OCI-M1 (cell line): Measurements from ENCODE around the gene COX7B.
A peak's percentile ranks its signal among the peaks of the same experiment; 100 is the strongest.
"Not testable (repeated sequence)": the region's sequence is repeated elsewhere in the genome, so short reads cannot be mapped to it uniquely, and the experiment has no call there.

ENCODE experiments used
- DNase-seq: peaks from one replicate; lab custom pipeline; 2025; lab: John Stamatoyannopoulos, UW

Gene COX7B

GRCh38 chrX:77899081-77899828 lies at the start of gene COX7B:
Gene COX7B (plus strand): TSS chrX:77899468. CDS start chrX:77899554, 86 bp downstream.
- peak; percentile 97 for DNase-seq

GRCh38 chrX:77875372-77875771 lies 23.9 kb upstream of the COX7B start:
- no peak for DNase-seq

- DNase-seq = not testable (repeated sequence)
Observed at GRCh38 chrX:77881418-77881817, 17.9 kb upstream of the COX7B start.

GRCh38 chrX:77892887-77893286 lies 6.4 kb upstream of the COX7B start:
- no peak for DNase-seq

- no peak for DNase-seq
Observed at GRCh38 chrX:77893713-77894112, 5.6 kb upstream of the COX7B start.

- peak; percentile 98 for DNase-seq
Observed at GRCh38 chrX:77894921-77895886, 4.1 kb upstream of the COX7B start, which contains the start of gene MAGT1. Gene MAGT1 (minus strand): TSS chrX:77895435. CDS start chrX:77895410, 25 bp downstream.

GRCh38 chrX:77900688-77901087 lies 1.4 kb downstream of the COX7B start:
- peak; percentile 7 for DNase-seq

- DNase-seq = no peak
Observed at GRCh38 chrX:77901506-77901905, 2.2 kb downstream of the COX7B start.

GRCh38 chrX:77910108-77910840 lies 11.0 kb downstream of the COX7B start, which contains the start of gene ATP7A:
Gene ATP7A (plus strand): TSS chrX:77910693. CDS start chrX:77971642, 60,949 bp downstream.
- DNase-seq = peak; percentile 96

- DNase-seq = peak; percentile 55
Observed at GRCh38 chrX:77917294-77917933, 18.1 kb downstream of the COX7B start.

- peak; percentile 38 for DNase-seq
Observed at GRCh38 chrX:77918568-77918967, 19.3 kb downstream of the COX7B start.

- DNase-seq = peak; percentile 50
Observed at GRCh38 chrX:77919370-77919769, 20.1 kb downstream of the COX7B start.

- peak; percentile 40 for DNase-seq
Observed at GRCh38 chrX:77922787-77923186, 23.5 kb downstream of the COX7B start.

GRCh38 chrX:77924320-77924859 lies 25.1 kb downstream of the COX7B start:
- peak; percentile 6 for DNase-seq

GRCh38 chrX:77925764-77926163 lies 26.5 kb downstream of the COX7B start:
- peak; percentile 33 for DNase-seq

GRCh38 chrX:77930581-77930980 lies 31.3 kb downstream of the COX7B start:
- DNase-seq = peak; percentile 21

- DNase-seq = no peak
Observed at GRCh38 chrX:77935886-77936285, 36.6 kb downstream of the COX7B start.

GRCh38 chrX:77936299-77936698 lies 37.0 kb downstream of the COX7B start:
- no peak for DNase-seq

GRCh38 chrX:77937291-77937690 lies 38.0 kb downstream of the COX7B start:
- peak; percentile 33 for DNase-seq

- peak; percentile 69 for DNase-seq
Observed at GRCh38 chrX:77938083-77938680, 38.9 kb downstream of the COX7B start.

- not testable (repeated sequence) for DNase-seq
Observed at GRCh38 chrX:77945031-77945430, 45.8 kb downstream of the COX7B start.
